ENCODE measurements around the gene QKI. TPM values are rescaled to one million over a fixed set of nuclear protein-coding genes. Genes with fewer than 3 reads are reported as not detected.

QKI gene
- total and polyA plus RNA-seq, 3 donors from 2014 or later: 148 to 366 (median 315) TPM

DNA sequence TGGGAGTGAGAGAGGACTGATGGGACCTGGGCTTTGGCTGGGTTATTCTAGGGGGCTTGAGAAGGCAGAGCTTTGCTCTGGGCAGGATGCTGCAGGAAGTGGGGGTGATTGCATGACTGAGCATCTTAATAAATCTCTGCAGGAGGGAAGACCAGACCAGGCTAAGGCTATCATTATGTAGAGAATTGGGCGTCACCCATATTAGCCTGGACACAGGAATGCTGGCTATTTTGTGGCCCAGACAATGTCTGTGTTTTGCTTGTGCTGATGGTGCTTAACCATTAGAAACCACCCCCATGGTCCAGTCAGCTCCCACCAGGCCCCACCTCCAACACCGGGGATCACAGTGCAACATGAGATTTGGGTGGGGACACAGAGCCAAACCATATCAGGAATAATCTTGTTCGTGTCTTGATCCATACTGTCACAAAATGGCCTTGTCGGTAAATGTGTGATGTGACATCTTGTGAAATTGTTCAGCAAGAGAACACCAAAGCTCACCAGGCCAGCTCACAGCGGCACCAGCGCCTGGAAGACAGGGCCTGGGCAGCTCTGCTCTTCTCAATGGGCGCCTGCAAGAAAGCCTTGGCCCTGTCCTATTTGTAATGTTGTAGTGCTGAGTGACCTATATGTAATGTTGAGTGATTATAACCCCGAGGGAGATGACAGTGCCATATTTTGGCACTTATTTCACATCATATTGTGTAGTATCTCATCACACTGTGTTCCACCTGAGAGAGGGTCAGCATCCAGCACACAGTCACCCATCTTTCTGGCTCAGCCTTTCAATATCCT is 211.8 kb downstream of the QKI start:
- Histone ChIP-seq H3K9me3 (no peaks in the 10 kb centered on the region), H3K4me1 (no peaks in the 10 kb centered on the region), H3K27me3 (no peaks in the 10 kb centered on the region), H3K4me3 (no peak overlapping the region), H3K36me3 (ENCODE audit: low read depth, missing control alignments) (no peaks in the 10 kb centered on the region), H3K27ac (no peak overlapping the region)
- no peak for DNase-seq
- no peak for TF ChIP-seq CTCF (IDR thresholded peaks at IDR 0.05)
- no peak for TF ChIP-seq POLR2A (IDR thresholded peaks at IDR 0.05)
- intact Hi-C loops (cut with DNase I; ENCODE audit: low total_unique reads): no loop called here
- 94 to 96% methylated on average over 5 to 8 of the region's 8 CpGs for WGBS, 2 donors

DNA sequence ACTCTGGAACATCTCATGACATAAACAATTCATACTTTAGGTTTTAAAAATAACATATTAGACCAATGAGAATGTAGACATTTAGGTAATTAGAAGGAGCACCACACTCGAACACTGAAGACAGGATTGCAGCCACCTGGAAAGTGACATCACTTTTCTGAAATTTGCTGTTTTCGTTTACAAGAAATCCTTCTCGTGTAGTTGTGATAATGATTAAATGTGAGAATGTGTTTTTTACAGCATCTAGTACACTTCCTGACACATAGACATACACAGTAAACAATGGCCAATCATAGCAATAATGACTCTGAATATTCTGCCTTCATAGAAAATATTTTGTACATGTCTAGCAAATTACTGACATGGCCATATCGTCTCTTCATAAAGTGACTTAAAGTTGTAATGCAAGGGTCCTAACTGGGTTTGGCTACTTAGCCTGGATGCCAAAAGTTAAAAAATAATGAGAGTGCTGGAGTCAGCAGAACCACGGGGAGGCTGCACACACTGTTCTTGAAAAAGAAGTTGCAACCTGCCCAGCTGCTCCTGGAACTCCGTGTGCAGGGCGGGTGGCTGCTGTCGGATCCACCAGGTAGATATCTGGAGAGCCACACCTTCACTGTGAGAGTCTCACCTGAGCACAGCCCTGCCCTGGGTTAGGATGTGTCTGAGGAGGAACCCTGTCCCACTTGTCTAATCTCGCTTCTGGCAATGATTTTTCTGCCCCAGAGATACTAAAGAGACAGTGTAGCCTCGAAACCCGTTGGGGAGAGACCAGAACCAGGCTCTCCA is 212.9 kb downstream of the QKI start:
- Histone ChIP-seq H3K4me3 (no peak overlapping the region), H3K27ac (no peak overlapping the region), H3K27me3 (no peaks in the 10 kb centered on the region), H3K4me1 (no peaks in the 10 kb centered on the region), H3K36me3 (ENCODE audit: low read depth, missing control alignments) (no peaks in the 10 kb centered on the region), H3K9me3 (no peaks in the 10 kb centered on the region)
- TF ChIP-seq POLR2A (IDR thresholded peaks at IDR 0.05): no peak
- TF ChIP-seq CTCF (IDR thresholded peaks at IDR 0.05): no peak
- 72 to 76% methylated on average over 11 of the region's 11 CpGs for WGBS, 2 donors
- intact Hi-C loops (cut with DNase I; ENCODE audit: low total_unique reads): no loop called here
- DNase-seq: no peak
